A673 (cell line): ENCODE results near the gene TBC1D25.
"Not testable (repeated sequence)": the region's sequence is repeated elsewhere in the genome, so short reads cannot be mapped to it uniquely, and the experiment has no call there.

Experiments
- CTCF ChIP-seq: fragments of 300-800, 200-600 bp; sonication (generic); conservative IDR thresholded peaks from 2 replicates; pipeline ENCODE4 v1.5.1; 2017; ENCODE audit warnings: low read depth, mild to moderate bottlenecking, antibody characterized with exemption, low read length, moderate library complexity, mixed read lengths
- EZH2 ChIP-seq: fragments of 200-600 bp; sonication (generic); IDR thresholded peaks from 2 replicates; pipeline ENCODE4 v1.6.1; 2017; ENCODE audit warnings: borderline replicate concordance, low read depth, mild to moderate bottlenecking, mixed read lengths, antibody characterized with exemption, low read length; ENCODE audit not compliant: poor library complexity, severe bottlenecking

DNA sequence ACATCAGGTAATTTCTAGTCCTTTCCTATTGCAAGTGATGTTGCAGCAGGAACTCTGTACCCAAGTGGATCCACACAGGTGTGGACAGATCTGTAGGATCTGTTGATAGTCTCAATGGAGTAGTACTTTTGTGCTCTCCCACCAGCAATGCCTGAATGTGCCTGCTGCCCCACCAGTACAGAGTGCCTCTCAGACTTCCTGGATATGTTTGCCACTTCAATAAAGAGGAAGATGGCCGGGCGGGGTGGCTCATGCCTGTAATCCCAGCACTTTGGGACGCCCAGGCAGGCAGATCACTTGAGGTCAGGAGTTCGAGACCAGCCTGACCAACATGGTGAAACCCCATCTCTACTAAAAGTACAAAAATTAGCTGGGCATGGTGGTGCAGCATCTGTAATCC lies 20.0 kb upstream of the TBC1D25 start:
- not testable (repeated sequence) for TF ChIP-seq EZH2, CTCF
